ENCODE data around the gene SARS2.
A peak's percentile ranks its signal among the peaks of the same experiment; 100 is the strongest.
"Not testable (repeated sequence)": the region's sequence is repeated elsewhere in the genome, so short reads cannot be mapped to it uniquely, and the experiment has no call there.

The SARS2 gene

DNA sequence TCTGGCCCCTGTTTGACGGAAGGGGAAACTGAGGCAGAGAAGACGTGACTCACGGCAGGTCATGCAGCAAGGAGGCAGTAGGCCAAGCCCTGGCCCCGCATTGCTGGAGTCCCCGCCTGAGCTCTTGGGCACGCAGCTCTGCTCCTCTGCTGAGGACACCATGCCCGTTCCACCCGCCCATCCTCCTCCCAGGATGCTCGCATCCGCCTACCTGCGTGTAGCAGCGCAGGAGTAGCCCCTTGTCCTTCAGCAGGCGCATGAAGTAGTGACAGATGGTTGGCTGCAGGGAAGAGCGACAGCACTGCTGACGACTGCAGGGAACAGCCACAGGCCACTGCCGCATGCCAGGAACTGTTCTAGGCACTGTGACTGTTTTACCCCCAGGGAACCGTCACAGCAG, 41.7 kb downstream of the SARS2 start:
- no peak for FAIRE-seq
- no peak for TF ChIP-seq POLR2AphosphoS5 (IDR thresholded peaks at IDR 0.05; ENCODE audit: low read depth, low read length)
- DNase-seq (ENCODE audit: insufficient read length, low spot score) = no peak

DNA sequence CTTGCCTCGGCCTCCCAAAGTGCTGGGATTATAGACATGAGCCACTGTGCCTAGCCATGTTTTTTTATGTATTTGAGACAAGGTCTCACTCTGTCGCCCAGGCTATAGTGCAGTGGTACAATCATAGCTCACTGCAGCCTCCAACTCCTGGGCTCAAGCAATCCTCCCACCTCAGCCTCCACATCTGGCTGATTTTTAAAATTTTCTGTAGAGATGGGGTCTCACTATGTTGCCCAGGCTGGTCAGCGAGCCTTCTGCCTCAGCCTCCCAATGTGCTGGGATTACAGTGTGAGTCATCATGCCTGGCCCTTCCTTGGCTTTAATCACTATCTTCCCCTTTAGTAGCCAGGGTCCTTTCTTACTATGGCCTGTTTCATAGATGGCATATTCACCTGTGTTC, 45.9 kb downstream of the SARS2 start:
- DNase-seq (ENCODE audit: insufficient read length, low spot score); FAIRE-seq: not testable (repeated sequence)

DNA sequence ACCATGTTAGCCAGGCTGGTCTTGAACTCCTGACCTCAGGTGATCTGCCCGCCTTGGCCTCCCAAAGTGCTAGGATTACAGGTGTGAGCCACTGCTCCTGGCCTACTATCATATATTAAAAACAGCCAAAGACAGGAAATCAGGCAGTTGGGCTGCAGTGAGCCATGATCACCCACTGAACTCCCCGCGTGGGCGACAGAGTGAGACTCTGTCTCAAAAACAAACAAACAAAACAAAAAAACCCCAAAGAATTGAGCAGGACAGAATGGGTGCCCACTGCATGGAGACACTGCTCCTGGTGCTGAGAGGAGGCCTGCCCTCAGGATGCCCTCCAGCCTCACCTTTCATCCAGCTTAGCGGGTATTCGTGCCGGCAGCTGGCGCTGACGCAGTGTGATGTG, 47.3 kb downstream of the SARS2 start:
- FAIRE-seq (no peak), DNase-seq (ENCODE audit: insufficient read length, low spot score) (no peak)
- TF ChIP-seq POLR2AphosphoS5 (IDR thresholded peaks at IDR 0.05; ENCODE audit: low read depth, low read length) (no peak), PAX5 (IDR thresholded peaks at IDR 0.05; ENCODE audit: insufficient read depth, low read length, severe bottlenecking) (no peak), SPI1 (IDR thresholded peaks at IDR 0.05; ENCODE audit: low read depth, low read length) (no peak), TAF1 (IDR thresholded peaks at IDR 0.05; ENCODE audit: low read depth, low read length) (no peak), POU2F2 (IDR thresholded peaks at IDR 0.05; ENCODE audit: low read depth, low read length) (no peak), POLR2A (IDR thresholded peaks at IDR 0.05; ENCODE audit: low read depth, low read length) (no peak)

DNA sequence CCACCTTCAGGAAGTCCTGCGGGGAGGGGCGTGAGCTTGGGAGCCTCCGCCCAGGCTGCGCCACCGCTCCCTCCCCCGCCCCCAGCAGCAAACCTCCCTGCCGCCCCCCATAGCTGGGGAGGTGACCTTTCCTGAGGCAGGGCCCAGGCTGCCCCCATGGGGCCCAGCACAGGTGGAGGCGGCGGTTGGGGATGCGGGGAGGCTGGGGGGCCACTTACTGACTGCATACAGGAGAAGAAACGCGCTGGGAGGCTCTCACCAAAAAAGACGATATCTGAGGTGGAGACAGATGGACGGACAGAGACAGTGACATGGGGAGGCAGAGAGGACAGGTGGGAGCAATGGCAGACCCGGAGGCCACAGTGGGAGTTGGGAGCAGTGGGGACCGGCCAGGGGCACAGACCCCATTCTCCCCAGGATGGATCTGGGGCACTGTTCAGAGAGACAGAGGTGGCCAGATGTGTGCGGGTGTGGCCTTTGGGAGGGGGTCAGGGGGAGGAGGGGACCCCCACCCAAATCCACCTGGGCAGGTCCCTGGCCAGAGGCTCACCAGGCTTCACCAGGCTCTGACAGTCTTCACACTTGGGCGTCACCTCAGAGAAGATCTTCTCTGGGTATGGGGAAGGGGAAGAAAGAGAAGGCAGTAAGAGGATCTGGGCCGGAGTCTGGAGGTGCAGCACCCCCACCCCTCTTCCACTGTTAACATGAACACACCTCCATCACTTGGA, 49.5 kb downstream of the SARS2 start:
- DNase-seq (ENCODE audit: insufficient read length, low spot score) (no peak), FAIRE-seq (no peak)
- TF ChIP-seq POLR2A (IDR thresholded peaks at IDR 0.05; ENCODE audit: low read depth, low read length) (no peak), POU2F2 (IDR thresholded peaks at IDR 0.05; ENCODE audit: low read depth, low read length) (no peak), POLR2AphosphoS5 (IDR thresholded peaks at IDR 0.05; ENCODE audit: low read depth, low read length) (no peak), PAX5 (IDR thresholded peaks at IDR 0.05; ENCODE audit: insufficient read depth, low read length, severe bottlenecking) (no peak)

DNA sequence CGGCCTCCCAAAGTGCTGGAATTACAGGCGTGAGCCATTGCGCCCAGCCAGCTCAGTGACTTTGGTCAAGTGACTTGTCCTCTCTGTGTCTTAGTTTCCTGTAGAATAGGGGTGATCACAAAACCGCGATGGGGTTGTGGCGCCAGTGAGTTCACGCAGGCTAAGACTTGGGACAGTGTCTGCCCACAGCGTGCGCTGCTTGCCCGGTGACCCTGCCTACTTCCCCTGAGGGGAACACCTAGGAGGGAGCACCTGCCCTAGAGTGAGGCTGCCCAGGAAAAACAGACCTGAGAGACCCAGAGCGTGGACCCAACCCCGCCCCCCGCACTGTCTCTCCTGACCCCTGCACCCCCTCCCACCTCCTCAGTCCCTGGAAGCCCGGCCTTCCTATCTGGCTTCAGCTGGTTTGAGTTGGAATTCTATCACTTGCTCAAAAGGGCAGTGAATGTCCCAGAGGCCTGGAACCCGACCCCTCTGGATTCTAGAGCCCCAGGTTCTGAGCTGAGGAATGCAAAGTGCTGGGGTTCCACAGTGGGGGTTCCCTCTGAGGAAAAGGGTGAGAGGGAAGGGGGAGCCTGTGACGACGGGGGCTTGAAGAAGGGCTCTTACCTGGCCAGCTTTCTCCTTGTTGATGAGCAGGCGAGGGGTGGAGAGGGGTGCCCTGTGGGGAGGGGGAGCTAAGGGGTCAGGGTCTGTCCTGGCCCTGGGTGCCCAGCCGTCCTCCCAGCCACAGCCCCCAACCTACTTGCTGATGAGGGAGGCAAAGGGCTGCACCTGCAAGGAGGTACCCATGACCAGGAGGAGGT, 50.3 kb downstream of the SARS2 start:
- TF ChIP-seq POLR2A (IDR thresholded peaks at IDR 0.05; ENCODE audit: low read depth, low read length) (no peak), POU2F2 (IDR thresholded peaks at IDR 0.05; ENCODE audit: low read depth, low read length) (no peak), PAX5 (IDR thresholded peaks at IDR 0.05; ENCODE audit: insufficient read depth, low read length, severe bottlenecking) (no peak), TAF1 (IDR thresholded peaks at IDR 0.05; ENCODE audit: low read depth, low read length) (no peak), POLR2AphosphoS5 (IDR thresholded peaks at IDR 0.05; ENCODE audit: low read depth, low read length) (no peak), SPI1 (IDR thresholded peaks at IDR 0.05; ENCODE audit: low read depth, low read length) (no peak)
- DNase-seq (ENCODE audit: insufficient read length, low spot score) (no peak), FAIRE-seq (no peak)

DNA sequence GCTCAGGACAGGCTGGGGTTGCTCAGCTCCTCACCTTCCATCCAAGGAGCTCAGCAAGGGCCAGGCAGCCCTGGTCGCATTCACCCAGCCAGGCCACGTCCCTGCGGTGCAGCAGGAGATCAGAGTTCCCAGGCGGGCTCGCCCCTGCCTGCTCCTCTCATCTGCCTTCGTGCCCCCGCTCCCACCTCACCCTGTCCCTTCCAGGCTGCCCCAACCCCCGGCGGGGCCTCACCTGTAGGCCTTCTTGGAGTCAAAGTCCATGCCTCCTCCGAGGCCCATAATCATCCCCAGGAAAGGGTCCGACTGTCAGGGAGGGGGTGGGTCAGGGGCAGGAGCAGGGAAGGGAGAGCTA, 51.2 kb downstream of the SARS2 start:
- no peak for TF ChIP-seq POU2F2 (IDR thresholded peaks at IDR 0.05; ENCODE audit: low read depth, low read length)
- TF ChIP-seq POLR2AphosphoS5 (IDR thresholded peaks at IDR 0.05; ENCODE audit: low read depth, low read length) = no peak
- TF ChIP-seq TAF1 (IDR thresholded peaks at IDR 0.05; ENCODE audit: low read depth, low read length) = no peak
- TF ChIP-seq POLR2A (IDR thresholded peaks at IDR 0.05; ENCODE audit: low read depth, low read length) = no peak
- TF ChIP-seq PAX5 (IDR thresholded peaks at IDR 0.05; ENCODE audit: insufficient read depth, low read length, severe bottlenecking) = no peak
- TF ChIP-seq SPI1 (IDR thresholded peaks at IDR 0.05; ENCODE audit: low read depth, low read length) = no peak
- DNase-seq (ENCODE audit: insufficient read length, low spot score) (no peak), FAIRE-seq (no peak)

DNA sequence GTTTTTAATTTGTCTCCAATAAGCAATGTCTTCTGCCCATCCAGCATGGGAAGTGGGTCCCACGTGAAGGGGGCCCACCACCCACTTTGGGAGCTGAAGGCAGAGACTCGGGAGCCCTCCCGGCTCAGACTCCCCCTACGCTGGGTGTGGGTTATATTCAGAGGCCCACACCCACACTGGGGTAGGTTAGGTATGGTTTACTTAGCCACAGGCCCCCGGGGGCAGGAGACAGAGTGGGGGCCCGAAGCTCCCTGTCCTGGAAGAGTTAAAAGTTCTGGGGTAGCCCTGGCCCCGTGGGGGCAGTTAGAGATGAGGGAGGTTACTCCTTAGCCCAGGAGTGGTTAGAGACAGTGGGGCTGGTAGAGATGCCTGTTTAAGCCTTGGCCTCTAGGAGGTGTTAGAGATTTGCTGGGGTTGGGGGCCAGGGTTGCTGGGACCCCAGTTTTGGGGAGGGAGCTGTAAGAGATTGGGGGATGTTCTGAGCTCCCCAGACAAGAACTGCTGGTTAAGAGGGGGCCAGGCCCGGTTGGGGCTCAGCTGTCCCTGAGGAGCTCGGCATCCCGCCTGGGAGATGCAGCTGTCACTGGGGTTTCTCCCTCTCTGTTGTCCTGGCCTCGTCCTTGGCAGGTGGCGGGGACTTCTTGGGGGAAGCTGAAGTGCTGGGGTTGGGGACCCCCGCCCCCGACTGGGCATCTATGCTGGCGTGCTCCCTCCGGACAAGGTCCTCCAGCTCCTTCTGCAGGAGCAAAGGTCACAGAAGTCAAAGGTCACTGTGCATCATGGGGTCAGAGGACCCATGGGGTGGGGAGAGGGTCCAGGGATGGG, 51.8 kb downstream of the SARS2 start:
- FAIRE-seq = no peak
- no peak for DNase-seq (ENCODE audit: insufficient read length, low spot score)
- TF ChIP-seq TAF1 (IDR thresholded peaks at IDR 0.05; ENCODE audit: low read depth, low read length) = no peak
- no peak for TF ChIP-seq POLR2AphosphoS5 (IDR thresholded peaks at IDR 0.05; ENCODE audit: low read depth, low read length)
- TF ChIP-seq POLR2A (IDR thresholded peaks at IDR 0.05; ENCODE audit: low read depth, low read length) = no peak
- no peak for TF ChIP-seq SPI1 (IDR thresholded peaks at IDR 0.05; ENCODE audit: low read depth, low read length)
- no peak for TF ChIP-seq POU2F2 (IDR thresholded peaks at IDR 0.05; ENCODE audit: low read depth, low read length)

DNA sequence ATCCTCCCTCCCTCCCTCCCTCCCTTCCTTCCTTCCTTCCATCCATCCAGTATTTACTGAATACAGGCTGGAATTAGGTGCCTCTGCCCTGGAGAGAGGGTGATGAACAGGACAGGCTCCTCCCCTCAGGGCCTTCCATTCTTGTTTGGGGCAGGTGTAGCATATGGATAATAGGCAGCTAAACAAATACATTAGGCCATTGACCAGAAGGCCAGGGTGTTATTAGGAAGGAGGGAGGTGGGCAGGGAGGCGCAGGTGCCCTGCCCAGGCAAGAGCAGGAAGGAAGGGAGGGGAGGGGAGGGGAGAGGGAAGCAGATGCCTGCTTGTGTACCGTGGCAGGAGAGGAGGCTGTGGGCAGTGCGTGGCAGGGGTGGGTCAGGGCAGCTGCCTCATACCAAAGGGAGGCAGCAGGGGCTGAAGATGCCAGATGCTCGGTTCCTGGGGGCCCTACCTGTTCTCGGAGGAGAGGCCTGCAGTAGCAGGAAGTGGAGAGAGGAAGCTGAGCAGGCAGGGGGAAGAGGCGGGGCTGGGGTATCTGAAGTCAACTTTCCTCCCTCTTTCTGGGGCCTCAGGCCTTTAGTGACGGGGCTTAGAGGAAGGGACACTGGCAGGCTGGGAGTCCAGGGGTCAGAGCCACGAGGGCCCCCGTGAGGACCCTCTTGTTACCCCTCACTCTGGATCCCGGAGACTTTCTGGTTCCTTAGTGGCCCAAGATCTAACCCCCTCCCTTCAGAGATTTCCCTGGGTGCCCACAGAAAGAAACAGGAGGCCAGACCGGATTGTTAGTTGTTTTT, 52.6 kb downstream of the SARS2 start, which contains the start of gene RINL:
Gene RINL (minus strand): TSS at position 495 of the 794 bp plus-strand sequence. CDS start 1,533 bp downstream, outside the sequence.
- FAIRE-seq (peak; percentile 97), DNase-seq (ENCODE audit: insufficient read length, low spot score) (peak; percentile 84)
- peak; percentile 35; the same call in 1 of the 2 replicates for TF ChIP-seq TAF1 (IDR thresholded peaks at IDR 0.05; ENCODE audit: low read depth, low read length)
- TF ChIP-seq POU2F2 (IDR thresholded peaks at IDR 0.05; ENCODE audit: low read depth, low read length) = peak; percentile 29; the same call in 1 of the 2 replicates
- no peak for TF ChIP-seq PAX5 (IDR thresholded peaks at IDR 0.05; ENCODE audit: insufficient read depth, low read length, severe bottlenecking)
- TF ChIP-seq POLR2A (IDR thresholded peaks at IDR 0.05; ENCODE audit: low read depth, low read length) = peak; percentile 76
- peak; percentile 72; the same call in 1 of the 2 replicates for TF ChIP-seq POLR2AphosphoS5 (IDR thresholded peaks at IDR 0.05; ENCODE audit: low read depth, low read length)
- peak; percentile 76 for TF ChIP-seq SPI1 (IDR thresholded peaks at IDR 0.05; ENCODE audit: low read depth, low read length)
